ENCODE measurements around the gene GALNTL6.

GRCh38 chr4:172997856-172998255 is 1184.7 kb downstream of the GALNTL6 start:
- TF ChIP-seq SPI1 (IDR thresholded peaks at IDR 0.05; ENCODE audit: low read depth, low read length) = no peak
- TF ChIP-seq TAF1 (IDR thresholded peaks at IDR 0.05; ENCODE audit: low read depth, low read length) = no peak
